Anterior cingulate cortex (tissue), 58 donors: ENCODE measurements around the gene BSG.

Experiments
- DNase-seq, 58 donors: peaks; one replicate each; lab custom pipeline; 2025; lab: John Stamatoyannopoulos, UW

The BSG gene

DNA sequence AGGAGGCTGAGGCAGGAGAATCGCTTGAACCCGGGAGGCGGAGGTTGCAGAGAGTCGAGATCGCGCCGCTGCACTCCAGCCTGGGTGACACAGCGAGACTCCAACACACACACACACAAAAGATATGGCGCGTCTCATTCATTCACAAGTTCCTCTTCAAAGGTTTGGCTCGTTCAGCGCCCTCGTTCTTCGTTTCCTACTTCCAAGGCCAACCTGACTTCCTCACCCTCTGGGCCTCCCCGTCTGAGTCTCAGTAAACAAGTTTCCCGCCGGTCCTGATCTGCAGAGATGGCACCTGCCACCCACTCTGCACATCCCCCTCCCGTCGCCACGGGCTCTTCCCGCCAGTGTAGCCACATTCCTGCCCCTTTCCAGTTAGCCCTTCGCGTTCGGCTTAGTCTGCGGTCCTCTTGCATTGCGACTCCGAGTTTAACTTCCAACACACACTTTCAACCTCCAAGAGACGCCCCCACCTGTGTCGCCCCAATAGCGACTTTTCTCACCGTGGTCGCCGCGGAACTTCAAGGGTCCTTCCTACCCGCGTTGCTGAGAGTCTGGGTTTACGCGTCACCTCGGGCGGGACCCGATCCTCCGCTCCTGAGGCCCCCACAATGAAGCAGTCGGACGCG lies 1.3 kb upstream of the BSG start:
- DNase-seq = no peak

GRCh38 chr19:571566-571974 lies 826 bp upstream of the BSG start:
- no peak for DNase-seq

DNA sequence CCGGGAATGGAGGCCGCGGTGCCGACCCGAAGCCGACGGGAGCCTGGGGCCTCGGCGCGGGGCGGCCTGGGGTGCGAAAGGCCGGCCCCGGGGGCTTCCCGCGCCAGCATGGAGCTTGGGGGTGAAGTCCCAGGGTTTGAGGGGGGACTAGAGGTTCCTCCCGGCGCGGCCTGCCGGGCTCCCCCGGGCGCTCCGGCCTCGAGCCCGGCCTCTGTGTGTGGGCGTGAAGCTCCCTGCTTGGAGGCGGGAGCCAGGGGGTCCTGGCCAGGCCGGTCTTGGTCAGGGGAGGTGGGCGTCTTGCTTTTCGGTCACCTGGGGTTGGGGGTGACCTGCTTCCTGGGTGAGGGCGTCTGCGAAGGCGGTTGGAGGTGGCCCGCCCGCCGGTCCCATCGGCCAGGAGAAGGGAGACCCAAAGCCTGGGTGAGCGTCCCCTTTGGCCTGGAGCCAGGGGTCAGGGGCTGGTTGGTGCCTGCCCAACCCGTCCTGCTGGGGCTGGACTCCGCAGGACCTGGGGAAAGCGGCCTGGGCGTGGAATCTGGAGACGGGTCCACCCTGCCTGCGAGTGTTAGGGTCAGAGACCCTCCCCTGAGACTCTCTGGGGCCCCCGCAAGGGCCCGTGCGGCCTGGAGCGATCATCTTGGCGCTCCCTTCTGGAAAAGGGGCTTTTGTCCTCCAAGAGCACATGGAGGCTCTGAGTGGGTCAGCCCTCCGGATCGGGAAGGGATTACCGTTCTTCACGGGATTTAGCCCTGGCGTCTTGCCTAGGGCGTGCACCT lies 535 bp downstream of the BSG start:
- DNase-seq = peak in 6 of 58 donors; percentile 23 to 52 (median 45)

DNA sequence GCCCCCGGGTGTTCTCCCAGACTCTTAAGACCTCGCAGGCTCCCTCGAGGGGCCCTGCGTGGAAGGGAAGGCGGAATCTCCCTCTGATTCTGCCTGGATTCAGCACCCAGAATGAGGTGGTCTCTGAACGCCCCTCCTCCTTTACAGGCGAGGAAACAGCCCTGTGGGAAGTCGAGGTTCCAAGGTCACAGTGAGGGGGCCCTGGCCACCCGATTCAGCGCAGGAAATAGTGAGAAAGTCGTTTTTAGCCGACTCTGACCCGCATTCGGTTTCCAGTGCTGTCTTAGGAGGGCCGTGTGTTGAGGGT lies 1.1 kb downstream of the BSG start:
- no peak for DNase-seq

- DNase-seq = peak in 37 of 58 donors; percentile 28 to 77 (median 49)
These were observed 2.5 kb downstream of the BSG start for GRCh38 chr19:574658-575526.

GRCh38 chr19:575527-576506 lies 3.4 kb downstream of the BSG start:
- DNase-seq = peak in 46 of 58 donors; percentile 13 to 79 (median 44)

- DNase-seq = no peak
These were observed 4.5 kb downstream of the BSG start for GRCh38 chr19:576768-577438.

DNA sequence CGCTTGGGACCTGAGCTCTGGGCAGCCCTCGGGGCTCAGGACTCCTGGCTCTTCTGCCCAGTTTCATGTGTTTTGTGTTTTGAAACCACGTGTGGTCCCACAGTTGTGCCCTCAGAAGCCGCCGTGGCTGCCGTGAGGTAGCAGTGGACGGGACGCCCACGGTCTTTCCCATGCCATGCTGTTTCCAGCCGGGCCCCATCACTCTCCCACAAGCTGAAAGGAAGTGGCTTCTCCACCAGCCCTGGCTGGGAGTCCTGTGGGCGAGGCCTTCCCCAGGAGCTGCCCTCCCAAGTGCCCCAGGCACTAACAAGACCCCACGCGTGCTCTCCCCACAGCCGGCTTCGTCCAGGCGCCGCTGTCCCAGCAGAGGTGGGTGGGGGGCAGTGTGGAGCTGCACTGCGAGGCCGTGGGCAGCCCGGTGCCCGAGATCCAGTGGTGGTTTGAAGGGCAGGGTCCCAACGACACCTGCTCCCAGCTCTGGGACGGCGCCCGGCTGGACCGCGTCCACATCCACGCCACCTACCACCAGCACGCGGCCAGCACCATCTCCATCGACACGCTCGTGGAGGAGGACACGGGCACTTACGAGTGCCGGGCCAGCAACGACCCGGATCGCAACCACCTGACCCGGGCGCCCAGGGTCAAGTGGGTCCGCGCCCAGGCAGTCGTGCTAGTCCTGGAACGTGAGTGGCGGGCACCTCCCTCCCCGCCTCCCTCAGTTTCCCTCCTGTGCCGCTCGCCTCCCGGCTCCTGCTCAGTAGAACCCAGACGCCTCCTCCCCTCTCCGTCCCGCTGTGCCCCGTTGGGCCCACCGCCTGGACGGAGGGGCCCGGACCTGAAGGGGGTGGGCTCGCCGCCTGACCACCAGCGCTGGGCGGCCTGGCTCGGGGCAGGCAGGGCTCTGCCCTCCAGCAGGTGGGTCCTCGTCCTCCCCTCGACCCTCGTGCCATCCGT lies 5.3 kb downstream of the BSG start:
- DNase-seq = no peak

DNA sequence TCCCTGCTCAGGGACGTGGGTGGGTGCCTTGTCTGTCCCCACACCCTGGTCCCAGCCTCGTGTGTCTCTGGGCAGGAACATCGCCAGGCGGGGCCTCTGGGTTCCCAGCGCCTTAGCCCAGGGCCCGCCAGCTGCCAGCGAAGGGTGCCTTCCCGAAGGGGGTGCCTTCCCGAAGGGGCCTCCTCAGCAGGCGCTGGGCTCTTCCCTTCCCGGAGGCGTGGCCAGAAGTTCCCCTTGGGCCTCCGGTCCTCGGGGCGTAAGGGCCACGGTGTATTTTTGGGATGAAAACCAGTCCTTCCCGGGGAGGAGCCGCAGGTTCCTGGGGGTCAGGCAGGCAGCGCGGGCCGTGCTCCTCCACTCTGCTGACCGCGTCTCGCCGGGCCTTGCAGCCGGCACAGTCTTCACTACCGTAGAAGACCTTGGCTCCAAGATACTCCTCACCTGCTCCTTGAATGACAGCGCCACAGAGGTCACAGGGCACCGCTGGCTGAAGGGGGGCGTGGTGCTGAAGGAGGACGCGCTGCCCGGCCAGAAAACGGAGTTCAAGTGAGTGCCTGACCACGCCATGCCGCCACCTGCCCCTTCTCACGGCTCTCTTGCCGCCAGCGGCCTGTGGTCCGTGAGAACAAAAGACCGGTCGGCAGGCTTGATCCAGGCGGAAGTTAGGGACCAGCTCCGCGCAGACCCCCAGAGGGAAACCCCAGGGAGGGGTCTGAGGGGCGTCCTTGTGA lies 6.9 kb downstream of the BSG start:
- no peak for DNase-seq

DNA sequence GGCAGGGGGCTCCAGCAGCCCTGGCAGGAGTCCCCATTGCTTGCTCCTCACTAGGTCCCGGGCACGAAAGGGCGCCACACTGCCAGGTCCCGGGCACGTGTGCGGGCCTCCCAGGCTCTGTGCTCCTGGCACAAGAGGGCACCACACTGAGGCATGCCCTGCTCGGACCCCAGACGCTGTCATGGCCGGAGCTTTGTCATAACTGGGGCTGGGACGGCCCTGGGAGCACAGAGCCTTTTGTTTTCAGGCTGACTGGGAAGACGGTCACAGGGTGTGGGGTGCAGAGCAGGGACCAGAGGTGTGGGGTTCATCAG lies 7.4 kb downstream of the BSG start:
- DNase-seq = no peak

GRCh38 chr19:580274-580835 lies 8.0 kb downstream of the BSG start:
- DNase-seq = no peak

GRCh38 chr19:581399-582111 lies 9.2 kb downstream of the BSG start:
- no peak for DNase-seq

DNA sequence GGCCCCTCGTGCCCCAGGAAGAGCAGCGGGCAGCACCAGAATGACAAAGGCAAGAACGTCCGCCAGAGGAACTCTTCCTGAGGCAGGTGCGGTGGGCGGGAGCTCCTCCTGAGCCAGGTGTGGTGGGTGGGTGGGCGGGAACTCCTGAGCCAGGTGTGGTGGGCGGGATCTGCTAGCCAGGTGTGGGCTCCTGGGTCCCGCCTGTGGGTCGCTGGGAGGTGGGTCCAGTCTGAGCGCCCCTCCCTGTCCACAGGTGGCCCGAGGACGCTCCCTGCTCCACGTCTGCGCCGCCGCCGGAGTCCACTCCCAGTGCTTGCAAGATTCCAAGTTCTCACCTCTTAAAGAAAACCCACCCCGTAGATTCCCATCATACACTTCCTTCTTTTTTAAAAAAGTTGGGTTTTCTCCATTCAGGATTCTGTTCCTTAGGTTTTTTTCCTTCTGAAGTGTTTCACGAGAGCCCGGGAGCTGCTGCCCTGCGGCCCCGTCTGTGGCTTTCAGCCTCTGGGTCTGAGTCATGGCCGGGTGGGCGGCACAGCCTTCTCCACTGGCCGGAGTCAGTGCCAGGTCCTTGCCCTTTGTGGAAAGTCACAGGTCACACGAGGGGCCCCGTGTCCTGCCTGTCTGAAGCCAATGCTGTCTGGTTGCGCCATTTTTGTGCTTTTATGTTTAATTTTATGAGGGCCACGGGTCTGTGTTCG lies 10.3 kb downstream of the BSG start:
- no peak for DNase-seq

DNA sequence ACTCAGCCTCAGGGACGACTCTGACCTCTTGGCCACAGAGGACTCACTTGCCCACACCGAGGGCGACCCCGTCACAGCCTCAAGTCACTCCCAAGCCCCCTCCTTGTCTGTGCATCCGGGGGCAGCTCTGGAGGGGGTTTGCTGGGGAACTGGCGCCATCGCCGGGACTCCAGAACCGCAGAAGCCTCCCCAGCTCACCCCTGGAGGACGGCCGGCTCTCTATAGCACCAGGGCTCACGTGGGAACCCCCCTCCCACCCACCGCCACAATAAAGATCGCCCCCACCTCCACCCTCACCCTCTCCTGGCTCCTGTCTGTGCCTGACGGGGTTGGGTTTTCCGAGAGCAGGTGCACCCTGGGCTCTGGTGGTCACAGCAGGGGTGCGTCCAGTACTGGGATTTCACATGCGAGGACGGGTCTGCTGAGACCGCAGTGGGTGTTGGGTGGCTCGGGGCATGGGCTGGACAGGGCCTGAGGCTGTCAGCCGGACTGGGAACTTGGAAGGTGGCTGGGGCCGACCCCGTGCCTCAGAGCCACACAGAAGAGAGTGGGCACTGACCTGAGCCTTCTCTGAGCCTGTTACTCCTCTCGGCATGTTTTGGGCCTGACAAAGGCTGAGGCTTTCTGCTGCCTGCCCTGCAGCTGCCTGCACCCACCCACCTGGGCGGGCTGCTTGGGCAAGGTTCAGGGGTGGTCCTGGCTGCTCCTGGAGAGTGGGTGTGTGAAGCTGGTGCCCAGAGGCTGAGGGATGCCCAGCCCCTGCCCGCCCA lies 11.0 kb downstream of the BSG start:
- no peak for DNase-seq

DNA sequence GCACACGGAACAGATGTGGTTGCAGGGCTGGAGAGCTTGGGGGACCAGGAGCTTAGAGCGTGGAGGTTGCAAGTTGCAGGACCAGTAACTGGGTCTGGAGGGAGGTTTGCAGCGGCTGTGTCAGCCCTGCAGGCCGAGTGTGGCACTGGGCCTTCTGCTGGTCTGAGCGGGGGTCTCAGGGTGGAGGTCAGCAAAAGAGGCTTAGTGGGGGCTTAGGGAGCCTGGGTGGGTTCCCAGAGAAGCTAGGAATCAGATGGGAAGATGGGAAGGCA lies 11.5 kb downstream of the BSG start:
- DNase-seq = no peak
